Superior temporal gyrus (tissue), 1 donor: Measurements from ENCODE around the gene TBC1D4.

ENCODE experiments used
- DNase-seq: peaks from one replicate; pipeline ENCODE4 v3.0.0-alpha.2; 2016; ENCODE audit errors: extremely low spot score

Gene TBC1D4

DNA sequence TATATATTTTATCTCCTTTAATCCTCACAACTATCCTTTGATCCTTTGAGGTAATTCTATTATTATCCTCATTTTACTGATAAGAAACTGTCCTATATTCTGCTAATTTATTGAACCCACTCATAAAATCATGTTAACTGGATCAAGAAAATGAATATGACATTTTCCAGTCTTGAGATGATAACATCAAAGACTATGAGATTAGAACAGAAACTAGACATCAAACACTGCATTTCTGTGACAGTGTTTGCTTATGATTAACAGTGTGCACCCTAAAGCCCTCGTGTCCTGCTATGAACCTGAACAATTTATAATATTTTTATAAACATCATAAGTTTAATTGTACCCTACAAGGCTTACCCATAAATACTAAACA, 96.3 kb downstream of the TBC1D4 start:
- no peak for DNase-seq

DNA sequence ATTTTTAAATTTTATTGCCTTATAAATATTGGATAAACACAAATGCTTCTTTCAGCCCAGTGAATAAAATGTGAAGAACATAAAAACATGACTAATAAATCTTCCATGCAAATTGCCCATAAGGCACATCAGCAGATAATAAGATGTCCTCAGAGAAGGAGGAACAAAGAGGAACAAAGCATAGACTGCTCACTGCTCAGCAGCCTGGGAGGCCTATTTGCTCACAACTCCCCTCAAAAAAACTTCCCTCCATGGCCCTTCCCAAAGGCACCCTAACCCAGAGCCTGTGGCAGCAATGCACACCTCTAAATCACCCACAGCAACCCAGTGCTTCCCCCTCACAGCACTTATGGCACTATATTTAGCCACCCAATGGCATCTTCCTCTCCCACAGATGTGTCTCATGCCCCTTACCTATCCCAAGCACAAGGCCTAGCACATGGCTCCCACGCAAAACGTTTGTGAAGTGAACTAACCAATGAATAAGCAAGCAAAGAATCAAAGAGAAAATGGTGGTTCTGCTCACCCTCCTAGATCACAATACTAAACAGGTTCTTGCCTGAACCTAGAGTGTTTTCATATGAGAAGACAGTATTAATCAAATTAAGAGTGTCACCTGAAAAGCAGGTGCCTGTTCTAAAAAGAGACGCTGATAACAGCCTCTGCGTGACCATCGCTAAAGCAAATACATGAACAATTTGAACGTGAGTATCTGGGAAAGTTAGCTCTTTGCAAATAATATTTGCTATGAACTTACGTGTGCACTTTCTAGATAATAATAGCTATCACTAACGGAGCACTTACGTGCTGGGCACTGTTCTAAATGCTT, 96.9 kb downstream of the TBC1D4 start:
- no peak for DNase-seq

DNA sequence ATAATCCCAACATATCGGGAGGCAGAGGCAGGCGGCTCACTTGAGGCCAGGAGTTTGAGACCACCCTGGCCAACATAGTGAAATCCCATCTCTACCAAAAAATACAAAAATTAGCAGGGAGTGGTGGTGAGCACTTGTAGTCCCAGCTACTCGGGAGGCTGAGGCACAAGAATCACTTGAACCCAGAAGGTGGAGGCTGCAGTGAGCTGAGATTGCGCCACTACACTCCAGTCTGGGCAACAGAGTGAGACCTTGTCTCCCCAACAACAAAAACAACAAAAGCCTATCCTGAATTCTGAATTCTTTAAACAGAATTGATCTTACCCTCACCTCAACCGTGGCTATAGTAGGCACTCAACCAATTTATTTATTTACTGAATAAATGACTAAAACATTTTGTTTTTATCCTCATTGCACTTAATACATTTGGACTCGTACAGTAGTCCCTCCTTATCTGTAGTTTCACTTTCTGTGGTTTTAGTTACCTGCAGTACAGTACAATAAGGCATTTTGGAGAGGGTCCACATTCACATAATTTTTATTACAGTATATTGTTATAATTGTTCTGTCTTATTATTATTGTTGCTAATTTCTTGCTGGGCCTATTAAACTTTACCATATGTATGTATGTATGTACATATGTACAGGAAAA, 98.8 kb downstream of the TBC1D4 start:
- no peak for DNase-seq

DNA sequence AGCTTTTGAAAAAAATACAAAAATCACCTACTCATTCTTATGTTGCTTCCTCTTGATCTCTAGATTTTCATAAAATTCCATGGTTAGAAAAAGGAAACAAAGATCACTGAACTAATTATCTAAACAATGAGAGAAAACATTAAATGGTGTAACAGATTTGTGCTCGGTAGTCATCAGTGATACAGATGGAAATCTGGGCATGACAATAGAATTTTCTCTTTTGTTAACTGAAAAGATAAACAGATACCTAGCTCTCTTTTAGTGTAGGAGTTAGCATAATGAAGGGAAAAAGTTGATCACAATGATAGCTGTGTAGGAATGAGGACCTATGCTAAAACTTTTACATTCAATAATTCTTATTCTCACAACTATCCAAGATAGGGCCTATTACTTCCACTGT, 103.7 kb downstream of the TBC1D4 start:
- DNase-seq = no peak

DNA sequence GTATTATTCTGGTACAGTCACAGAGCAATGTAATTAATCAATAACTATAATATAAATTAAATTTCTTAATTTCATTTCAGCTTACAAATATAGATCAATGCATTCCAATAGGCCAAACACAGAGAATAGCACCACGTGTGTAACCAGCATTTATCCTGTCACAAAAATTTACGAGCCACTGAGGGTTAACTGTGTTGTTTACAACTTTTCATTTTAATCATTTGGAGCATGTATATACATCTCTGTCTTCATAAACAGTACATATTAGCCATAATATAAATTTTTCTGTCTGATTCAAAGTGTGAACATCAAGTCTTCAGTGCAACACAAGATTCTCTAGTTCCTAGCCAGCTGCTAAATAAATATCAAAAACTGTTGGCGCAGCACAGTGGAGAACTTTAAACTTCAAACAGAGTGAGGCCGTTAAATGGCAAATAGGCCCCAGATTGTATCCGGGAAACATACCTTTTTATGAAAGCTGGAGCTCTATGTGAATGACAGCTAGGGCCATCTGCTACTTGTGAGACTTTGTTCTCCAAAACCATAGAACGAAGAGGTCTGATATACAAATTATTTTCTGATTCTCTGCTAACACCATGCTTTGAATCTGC, 105.1 kb downstream of the TBC1D4 start:
- no peak for DNase-seq

DNA sequence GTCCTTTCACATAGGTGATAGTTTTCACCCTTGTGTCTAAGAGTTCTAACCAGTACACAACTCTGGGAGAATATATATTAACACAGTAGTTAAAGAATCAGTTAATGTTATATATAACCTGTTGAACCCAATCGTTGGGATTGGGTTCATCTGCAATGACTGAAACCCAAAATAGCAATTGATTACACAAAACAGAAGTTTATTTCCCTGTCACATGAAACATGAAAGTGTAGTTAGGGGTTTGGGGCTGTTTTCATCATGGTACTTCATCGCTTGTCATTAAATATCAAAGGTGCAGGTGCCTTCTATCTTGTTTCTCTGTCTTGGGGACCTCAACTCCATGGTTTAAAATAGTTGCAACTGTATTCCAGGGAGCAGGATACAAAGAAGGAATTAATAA, 106.6 kb downstream of the TBC1D4 start:
- no peak for DNase-seq

DNA sequence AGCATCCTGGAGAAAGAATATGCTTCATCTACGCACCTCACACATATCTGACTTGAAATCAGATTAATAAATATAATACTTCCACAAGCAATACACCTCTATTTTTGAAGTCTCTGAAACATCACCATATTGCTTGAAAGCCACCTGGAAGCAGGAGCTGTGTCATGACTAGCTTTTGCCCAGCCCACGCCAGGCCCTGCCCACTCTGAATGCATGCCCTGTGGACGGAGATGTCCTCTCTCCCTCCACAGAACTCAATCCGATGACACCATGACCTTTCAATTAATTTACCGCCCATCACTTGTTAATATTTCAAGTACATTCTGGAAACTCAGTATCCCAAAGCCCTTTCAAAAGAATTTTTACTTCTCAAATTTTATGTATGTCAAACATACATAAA, 108.0 kb downstream of the TBC1D4 start:
- DNase-seq = no peak

DNA sequence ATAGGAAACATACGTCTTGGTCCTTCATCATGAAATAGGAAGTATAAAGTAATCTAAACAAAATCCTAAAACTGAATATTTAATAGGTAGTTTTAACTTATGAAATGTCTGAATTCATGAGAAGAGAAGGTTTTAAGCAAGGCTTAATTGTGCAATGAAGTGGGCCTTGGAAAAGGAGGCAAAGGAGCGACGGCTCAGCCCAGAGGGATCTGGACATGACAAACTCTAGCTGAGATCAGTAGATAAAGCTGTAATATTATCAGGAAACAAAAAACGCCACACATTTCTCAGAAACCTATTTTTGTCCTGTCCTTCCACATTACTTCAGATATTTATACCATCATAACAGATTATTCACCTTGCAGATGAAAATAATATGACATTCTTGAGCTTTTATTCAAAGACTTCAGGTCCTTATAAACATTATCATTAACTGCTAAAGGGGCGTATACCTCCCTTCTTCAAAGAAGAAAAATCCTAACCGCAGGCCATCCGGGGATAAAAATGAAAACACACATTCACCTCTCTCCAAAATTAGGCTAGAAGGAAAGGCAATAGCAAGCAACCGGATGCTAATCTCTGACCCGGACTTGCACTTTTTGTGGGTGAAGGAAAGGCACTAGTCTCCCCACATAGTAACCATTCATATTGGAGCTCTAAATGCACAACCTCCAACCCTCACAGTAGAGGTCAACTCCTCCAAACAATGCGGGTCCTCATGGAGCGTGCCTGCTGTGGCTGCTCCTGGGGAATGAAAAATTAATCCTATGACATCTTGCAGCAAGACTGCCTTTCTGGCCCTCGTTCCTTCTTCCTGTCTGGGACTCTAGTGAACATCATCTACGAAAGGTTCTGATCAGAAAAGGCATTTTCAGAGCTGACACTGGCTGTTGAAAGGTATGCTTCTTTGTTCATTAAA, 108.8 kb downstream of the TBC1D4 start:
- DNase-seq = no peak

DNA sequence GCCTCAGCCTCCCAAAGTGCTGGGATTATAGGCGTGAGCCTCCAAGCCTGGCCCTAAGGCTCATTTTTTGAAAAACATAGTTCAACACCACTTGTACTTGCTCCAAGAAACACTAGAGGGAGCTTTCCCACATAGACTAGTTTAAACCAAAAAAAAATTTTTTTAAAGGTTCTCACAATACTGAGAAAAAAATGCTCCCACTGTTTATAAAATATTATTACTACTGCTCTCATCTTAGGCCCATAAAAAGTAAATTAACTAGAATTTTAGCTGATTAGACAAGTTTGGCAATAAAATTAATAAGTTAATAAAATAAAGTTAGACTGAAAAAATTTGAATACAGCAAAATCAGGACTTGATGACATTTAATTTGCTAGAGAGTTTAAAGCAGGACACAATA, 109.5 kb downstream of the TBC1D4 start:
- DNase-seq = peak; percentile 80

DNA sequence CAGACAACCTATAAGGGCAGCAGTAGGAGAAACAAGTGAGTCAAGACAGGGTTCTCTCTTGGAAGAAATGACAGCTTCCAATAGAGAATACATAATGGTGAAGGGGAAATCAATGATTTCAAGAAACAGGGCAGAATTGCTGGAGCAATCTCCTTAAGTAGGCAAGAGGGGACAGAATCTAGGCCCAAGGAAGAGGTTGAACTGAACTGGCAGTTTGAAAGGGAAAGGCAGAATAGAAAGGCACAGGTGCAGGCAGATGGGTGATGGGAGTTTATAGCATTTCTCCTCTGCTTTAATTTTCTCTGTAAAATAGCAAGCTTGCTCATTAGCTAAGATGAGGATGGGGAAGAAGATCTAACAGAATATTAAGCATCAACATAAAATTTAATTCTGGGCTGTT, 110.8 kb downstream of the TBC1D4 start:
- no peak for DNase-seq

DNA sequence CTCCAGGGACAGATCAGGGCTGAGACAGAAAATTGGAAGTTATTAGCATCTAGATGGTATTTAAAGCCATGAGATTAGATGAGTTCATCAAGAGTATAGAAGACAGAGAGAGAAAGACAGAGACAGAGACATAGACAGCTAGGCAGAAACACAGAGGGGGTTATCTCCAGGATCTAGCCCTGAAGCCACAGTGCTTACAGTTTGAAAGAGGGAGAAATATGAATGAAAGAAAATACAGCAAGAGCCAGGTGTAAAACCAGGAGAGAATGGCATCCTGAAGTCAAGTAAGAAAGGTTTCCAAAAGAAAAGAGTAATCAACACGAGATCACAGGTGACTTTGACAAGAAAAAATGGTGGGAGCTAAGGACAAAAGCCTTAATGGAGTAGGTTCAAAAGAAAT, 111.2 kb downstream of the TBC1D4 start:
- no peak for DNase-seq

DNA sequence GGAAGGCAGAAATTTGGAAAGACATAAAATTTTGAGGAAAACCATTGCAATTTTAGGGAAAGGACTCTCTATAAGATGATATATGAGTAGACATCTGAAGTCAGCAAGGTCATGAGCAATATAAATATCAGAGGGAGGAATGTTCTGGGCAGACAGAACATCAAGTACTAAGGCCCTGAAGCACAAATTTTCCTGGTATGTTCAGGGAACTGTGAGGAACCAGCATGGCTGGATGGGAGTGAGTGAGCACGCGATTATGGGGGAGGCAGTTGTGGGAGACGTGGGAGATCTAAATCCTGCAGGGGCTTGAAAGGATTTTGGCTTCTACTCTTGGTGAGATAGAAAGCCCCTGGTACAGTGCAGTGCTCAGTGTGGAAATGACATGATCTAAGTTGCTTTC, 112.0 kb downstream of the TBC1D4 start:
- DNase-seq = no peak

DNA sequence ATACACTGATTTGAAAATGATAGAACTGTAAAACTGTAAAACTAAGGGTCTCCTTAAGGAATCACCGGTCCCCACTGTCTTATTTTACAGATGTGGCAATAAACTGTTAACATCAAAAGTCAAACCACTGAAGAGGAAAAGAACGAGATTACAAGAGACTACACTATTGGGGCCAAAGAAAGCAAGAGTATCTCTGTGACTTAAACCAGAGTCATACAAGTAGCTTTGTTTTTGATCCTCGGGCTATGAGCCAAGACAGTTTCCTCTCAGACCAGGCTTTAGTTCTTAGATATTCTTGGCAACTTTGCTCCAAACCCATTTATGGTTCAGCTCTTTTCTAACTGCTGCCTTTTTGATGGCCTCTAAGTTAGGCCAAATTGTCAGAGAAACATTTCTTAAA, 113.8 kb downstream of the TBC1D4 start:
- no peak for DNase-seq

DNA sequence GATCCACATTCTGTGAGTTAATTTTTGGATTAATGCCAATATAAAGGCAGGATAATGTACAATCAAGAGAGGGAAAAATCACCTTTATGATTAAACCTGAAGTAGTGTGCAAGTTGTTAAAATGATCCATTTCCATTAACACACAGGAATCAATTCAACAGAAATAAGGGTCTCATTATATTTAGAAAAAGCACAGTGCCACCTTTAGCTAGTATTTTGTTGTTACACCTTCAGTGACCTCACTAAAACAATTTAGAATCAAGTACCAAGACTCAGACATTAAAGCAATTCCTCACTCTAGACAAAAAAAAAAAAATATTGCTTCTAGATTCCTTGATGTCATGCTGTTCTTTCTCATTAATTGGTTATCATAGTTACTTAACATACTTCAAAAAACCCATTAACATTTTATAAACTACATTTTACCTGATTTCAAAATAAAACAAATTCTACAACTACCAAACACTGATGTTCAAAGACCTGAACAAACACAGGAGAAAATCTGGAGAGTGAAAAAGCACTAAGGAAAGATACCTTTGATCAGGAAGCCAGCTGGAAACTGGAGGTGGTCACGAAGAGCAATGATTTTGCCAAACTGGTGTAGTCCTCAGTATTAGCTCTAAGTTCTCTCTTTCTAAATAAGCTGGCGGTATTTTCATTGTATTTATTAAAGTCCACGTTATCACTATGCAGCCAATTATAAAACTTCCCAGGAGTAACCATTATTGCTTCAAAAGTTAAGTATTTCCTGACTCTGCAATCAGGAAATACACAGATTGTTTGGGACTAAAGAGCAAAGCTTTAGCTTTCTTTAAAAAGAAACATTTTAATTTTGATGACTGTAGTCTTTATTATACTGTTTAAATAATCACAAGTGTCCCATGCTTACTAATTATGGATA, 115.3 kb downstream of the TBC1D4 start:
- DNase-seq = no peak

DNA sequence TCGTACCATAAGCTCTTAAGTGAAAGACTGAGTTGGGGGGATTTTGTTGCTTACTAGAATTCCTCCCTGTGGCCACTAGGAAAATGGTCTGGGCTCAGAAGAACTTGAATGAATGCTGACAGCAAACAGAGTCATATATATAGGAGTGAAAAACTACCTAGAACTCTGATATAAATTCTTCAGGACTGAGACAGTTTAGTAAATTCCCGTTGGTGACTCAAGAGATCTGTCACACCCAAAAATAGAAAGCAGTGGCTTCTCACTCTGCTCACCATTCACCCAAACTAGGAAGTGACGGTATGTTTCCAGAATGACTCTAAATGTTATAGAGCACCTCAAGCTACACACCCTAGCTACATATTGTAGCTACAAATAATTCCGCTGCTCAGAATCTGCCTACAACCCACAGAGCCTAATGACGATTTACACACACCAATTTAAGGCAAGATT, 116.2 kb downstream of the TBC1D4 start:
- no peak for DNase-seq

DNA sequence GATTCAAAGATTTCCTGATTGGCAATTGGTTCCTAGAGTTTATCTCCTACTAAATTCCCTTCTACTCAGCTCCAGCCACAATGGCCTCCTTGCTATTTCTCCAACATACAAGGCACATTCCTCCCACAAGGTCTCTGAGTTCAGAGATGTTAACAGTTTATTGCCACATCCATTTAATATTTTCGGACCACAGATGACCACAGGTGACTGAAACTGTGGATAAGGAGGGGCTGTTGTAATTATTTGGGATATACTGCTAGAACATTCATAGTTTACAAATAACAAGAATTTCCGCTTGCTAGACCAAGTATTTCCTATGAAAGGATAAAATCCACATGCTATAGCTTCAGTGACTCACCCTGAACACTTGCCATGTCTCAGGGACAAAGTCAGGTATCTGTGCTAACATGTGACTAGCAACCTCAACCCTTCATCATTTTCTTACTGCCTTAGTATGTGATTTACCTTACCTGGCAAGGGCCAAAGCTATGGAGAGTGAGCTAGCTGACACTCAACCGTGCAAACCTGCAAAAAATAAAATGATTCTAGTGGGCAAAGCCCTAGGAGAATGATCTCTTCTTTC, 117.7 kb downstream of the TBC1D4 start:
- DNase-seq = no peak

DNA sequence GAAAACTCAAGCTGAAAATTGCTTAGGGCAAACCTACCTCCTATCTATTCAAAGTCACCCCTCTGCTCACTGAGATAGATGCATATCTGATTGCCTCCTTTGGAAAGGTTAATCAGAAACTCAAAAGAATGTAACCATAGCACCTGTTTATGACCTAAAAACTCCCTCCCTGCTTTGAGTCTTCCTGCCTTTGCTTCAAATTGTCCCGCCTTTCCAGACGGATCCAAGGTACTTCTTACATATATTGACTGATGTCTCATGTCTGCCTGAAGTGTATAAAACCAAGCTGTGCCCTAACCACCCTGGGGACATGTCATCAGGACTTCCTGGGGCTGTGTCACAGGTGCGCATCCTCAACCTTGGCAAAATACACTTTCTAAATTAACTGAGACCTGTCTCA, 118.6 kb downstream of the TBC1D4 start:
- no peak for DNase-seq

DNA sequence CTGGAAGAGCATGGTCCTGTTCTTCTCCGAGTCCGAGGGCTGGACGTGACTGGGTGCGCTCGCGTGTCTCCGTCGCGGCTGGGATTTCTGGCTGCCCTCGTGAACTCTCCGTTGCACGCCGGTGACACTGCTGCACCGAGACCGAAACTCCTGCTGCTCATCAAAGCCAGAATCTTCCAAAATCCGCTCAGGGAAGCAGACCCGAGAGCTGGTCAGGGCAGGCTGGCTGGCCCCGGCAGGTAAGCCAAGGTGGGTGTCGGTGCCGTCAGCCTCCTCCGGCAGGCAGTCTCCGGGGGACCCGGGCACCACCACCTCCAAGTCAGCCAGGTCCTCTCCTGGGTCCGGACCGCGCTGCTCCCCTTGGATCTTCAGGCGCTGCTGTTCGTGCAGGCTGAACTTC, 119.9 kb downstream of the TBC1D4 start:
- DNase-seq = no peak

DNA sequence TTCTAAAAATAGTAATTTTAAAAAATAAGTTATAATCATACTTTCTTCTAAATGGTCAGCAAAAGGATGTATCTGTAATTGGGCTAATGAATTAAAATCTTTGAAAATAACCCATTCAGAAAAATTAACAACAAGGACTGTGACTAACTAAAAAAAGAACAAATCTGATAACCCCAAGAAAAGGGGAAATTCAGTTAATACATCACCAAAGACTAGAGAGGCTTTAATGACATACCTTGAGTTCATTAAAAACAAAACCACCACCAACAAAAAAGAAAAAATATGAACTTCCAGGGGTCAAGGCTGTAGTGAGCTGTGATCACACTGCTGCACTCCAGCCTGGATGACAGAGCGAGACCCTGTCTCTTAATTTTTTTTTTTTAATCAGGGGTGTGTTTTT, 121.8 kb downstream of the TBC1D4 start:
- no peak for DNase-seq

DNA sequence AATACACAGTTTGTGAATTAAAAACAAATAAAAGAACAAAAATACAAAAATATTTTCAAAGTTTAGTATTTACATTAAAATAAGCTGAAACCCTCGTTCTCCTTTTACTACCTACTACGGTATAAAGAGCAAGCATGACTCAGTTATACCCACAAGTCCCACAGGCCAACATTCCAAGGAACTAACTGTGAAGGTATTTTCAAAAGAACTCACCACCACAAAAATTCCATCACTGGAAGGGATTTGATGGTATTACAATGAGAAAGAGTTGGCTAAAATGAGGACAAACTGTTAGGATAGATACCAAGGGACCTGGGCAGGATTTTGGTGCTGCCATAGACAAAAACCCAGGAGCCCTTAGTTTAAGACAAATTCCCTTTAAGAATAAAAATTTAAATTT, 122.7 kb downstream of the TBC1D4 start:
- no peak for DNase-seq
